SU-DHL-6 (cell line): ENCODE measurements around the gene ANXA8.
"Not testable (repeated sequence)": the region's sequence is repeated elsewhere in the genome, so short reads cannot be mapped to it uniquely, and the experiment has no call there.

Experiments used
- H2AFZ ChIP-seq: fragments of 200-600 bp; sonication (generic); 2 replicates; pipeline ENCODE4 v1.6.1; 2014; ENCODE audit warnings: low read depth, mild to moderate bottlenecking, moderate library complexity, mixed read lengths, antibody characterized with exemption, low read length; ENCODE audit not compliant: severe bottlenecking
- H3F3A ChIP-seq: fragments of 200-600 bp; shearing (Covaris generic); 2 replicates; pipeline ENCODE4 v1.6.0; 2016; ENCODE audit warnings: antibody characterized with exemption, mild to moderate bottlenecking; ENCODE audit not compliant: insufficient read depth
- H3K27ac ChIP-seq: fragments of 200-600 bp; sonication (generic); 2 replicates; pipeline ENCODE4 v1.5.1; 2016; ENCODE audit warnings: low read depth, mild to moderate bottlenecking, low read length, moderate library complexity, mixed read lengths
- H3K27me3 ChIP-seq: fragments of 200-600 bp; sonication (generic), shearing (Covaris generic); 2 replicates; pipeline ENCODE4 v1.6.0; 2014; ENCODE audit warnings: mild to moderate bottlenecking, low read length
- H3K36me3 ChIP-seq: fragments of 200-600 bp; sonication (generic); 2 replicates; pipeline ENCODE4 v1.6.1; 2014; ENCODE audit warnings: mild to moderate bottlenecking, low read length, mixed read lengths
- H3K4me2 ChIP-seq: fragments of 300-600, 200-600 bp; shearing (Covaris generic), sonication (generic); 2 replicates; pipeline ENCODE4 v1.6.0; 2014; ENCODE audit warnings: low read length, low read depth, mild to moderate bottlenecking; ENCODE audit not compliant: poor library complexity, severe bottlenecking
- H3K4me3 ChIP-seq: fragments of 200-600 bp; sonication (generic); 2 replicates; pipeline ENCODE4 v1.5.1; 2014; ENCODE audit warnings: antibody characterized with exemption, low read length, mild to moderate bottlenecking, mixed read lengths; ENCODE audit not compliant: insufficient read depth, poor library complexity, severe bottlenecking
- H3K79me2 ChIP-seq: fragments of 200-600 bp; sonication (generic); 2 replicates; pipeline ENCODE4 v1.6.1; 2014; ENCODE audit warnings: mild to moderate bottlenecking, low read length, moderate library complexity; ENCODE audit not compliant: insufficient read depth
- H3K9ac ChIP-seq: fragments of 200-600 bp; sonication (generic); 2 replicates; pipeline ENCODE4 v1.7.0; 2014; ENCODE audit warnings: mild to moderate bottlenecking, low read length
- H3K9me2 ChIP-seq: fragments of 200-600 bp; sonication (generic); replicated peaks from 2 replicates; pipeline ENCODE4 v1.6.1; 2014; ENCODE audit warnings: low read length; ENCODE audit not compliant: insufficient read depth
- H3K9me3 ChIP-seq: fragments of 200-600 bp; sonication (generic); 2 replicates; pipeline ENCODE4 v1.6.1; 2014; ENCODE audit warnings: low read length, mixed read lengths; ENCODE audit not compliant: insufficient read depth
- H4K20me1 ChIP-seq: fragments of 200-600 bp; sonication (generic); 2 replicates; pipeline ENCODE4 v1.6.1; 2014; ENCODE audit warnings: low read depth, mild to moderate bottlenecking, antibody characterized with exemption, low read length, moderate library complexity, mixed read lengths

Gene ANXA8

GRCh38 chr10:47472647-47473046 lies 11.3 kb downstream of the ANXA8 start:
- H3K27ac ChIP-seq = not testable (repeated sequence)

DNA sequence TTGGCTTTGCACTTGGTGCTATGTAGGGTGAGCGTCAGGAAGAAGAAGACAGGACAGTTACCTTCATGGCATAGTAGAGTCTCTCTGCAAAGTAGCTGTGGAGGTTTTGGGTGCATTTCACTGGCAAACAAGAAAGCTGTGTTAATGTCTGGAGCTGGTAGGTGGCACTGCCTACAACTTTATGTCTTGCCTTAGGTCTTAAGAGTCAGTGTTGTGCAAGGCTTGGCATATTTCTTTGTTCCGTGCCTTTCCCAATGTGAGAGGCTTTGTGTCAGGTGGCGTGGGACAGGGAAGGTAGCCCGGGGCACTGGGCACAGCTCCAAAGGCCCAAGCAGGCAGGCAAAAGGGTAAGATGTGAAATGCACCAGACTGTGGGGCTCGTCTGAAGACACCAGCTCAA lies 11.8 kb downstream of the ANXA8 start:
- not testable (repeated sequence) for H2AFZ ChIP-seq, H3K27me3 ChIP-seq, H4K20me1 ChIP-seq, H3K4me2 ChIP-seq, H3K9ac ChIP-seq, H3K9me3 ChIP-seq, H3K4me3 ChIP-seq, H3F3A ChIP-seq, H3K9me2 ChIP-seq, H3K27ac ChIP-seq, H3K36me3 ChIP-seq, H3K79me2 ChIP-seq

More at GRCh38 chr10:47472647-47473046, 11.3 kb downstream of the ANXA8 start:
- not testable (repeated sequence) for H3K9me2 ChIP-seq, H3K79me2 ChIP-seq, H4K20me1 ChIP-seq, H3K36me3 ChIP-seq, H3K9ac ChIP-seq, H3F3A ChIP-seq, H3K9me3 ChIP-seq, H3K27me3 ChIP-seq, H2AFZ ChIP-seq, H3K4me2 ChIP-seq, H3K4me3 ChIP-seq

DNA sequence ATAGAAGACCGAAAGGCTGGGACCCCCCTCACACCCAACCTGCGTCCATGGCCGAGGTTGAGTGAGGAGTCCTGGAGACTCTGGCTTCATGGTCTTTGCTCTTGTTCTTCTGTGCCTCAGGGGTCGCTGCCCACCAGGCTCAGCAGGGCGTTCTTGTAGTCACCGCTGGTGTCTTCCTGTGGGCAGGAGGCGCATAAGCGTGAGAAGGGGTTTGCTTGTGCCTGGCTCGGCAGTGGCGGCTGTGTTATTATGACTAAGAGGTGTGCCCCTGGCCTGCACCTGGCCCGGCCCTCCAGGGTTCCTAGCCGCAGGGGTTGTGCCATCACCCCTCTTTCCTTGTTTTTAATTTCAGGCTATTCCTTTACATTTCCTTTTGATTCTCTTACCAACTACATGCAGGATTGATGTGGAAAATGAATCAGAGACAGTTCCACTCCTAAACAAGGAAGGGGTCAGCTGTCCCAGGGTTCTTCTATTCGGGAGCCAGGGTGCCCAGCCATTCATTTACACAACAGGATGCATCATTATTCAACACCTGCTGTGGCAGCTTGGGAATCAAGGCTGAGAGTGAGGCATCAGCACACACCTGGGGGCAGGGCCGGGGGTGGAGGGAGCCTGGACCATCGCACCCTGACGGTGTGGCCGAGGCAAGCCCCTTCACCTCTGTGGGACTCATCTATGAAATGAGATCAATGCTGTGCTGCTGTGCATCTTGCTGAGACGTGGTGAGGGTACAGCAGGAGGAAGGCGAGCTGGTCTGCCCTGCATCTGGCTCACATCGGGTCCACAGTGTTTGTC lies 15.0 kb downstream of the ANXA8 start:
- H3K27ac ChIP-seq, H3K9ac ChIP-seq, H2AFZ ChIP-seq, H3K4me2 ChIP-seq, H3K27me3 ChIP-seq, H4K20me1 ChIP-seq, H3K9me3 ChIP-seq, H3F3A ChIP-seq, H3K9me2 ChIP-seq, H3K79me2 ChIP-seq, H3K4me3 ChIP-seq, H3K36me3 ChIP-seq: not testable (repeated sequence)

DNA sequence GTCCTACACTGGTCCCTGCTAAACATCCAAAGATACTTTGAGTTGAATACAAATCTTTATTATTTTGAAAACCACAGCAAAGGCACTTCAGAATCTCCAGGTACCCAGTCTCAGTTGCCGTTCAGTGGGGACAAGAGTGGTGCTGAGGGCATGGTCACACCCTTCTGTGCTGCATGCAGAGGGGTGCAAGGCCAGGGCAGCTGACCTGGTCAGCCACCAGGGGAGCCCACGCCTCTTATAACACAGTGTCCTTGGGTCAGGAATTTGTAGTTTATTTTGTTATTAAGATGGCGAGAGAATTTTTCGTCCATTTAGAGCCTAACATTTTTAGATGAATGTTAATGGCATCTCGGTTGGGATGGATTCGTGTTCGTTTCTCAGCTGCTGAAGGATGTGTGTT lies 16.0 kb downstream of the ANXA8 start:
- H3K79me2 ChIP-seq, H3K4me3 ChIP-seq, H3K9ac ChIP-seq, H4K20me1 ChIP-seq, H3K27ac ChIP-seq, H3F3A ChIP-seq, H3K9me2 ChIP-seq, H2AFZ ChIP-seq, H3K9me3 ChIP-seq, H3K4me2 ChIP-seq, H3K36me3 ChIP-seq, H3K27me3 ChIP-seq: not testable (repeated sequence)

DNA sequence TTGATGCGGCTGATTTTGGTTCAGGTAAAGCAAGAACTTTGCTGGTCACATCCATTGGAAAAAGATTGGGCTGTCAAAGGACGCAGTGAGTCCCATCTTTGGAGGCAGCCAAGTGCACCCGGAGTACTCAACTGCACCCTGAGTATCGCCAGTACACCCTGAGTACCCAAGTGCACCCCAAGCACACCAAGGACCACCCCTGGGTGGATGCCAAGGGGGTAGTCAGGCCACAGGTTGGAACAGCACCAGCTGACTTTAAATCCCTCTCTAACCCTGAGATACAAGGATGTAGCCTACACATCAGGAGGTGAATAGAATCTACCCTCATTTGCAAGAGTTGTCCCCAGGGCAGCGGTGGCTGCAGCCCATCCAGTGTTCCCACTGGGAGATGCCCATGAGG lies 16.5 kb downstream of the ANXA8 start:
- H3K9ac ChIP-seq = not testable (repeated sequence)

DNA sequence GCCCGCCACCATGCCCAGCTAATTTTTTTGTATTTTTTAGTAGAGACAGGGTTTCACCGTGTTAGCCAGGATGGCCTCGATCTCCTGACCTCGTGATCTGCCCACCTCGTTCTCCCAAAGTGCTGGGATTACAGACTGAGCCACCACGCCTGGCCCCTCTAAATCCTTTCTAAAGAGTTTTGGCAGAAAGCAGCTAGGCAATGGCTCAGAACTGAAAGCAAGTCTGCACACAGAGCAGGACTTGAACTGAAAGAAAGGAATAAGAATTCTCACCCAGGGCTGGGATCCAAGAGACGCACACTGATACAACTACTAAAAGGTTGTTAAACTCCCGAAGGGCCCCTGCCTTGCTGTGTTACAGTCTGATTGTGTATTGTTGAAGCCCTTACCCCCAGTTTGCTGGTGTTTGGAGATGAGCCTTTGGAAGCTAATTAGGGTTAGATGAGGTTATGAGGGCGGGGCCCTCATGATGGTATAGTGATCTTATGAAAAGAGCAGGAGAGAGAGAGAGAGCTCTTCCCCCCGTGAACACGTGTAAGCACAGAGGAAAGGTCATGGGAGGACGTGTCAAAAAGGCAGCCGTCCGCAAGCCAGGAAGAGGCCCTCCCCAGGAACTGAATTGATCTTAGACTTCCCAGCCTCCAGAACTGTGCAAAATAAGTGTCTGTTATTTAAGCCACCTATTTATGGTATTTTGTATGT lies 18.5 kb downstream of the ANXA8 start:
- H3K9me3 ChIP-seq, H3K27me3 ChIP-seq, H3K4me2 ChIP-seq, H2AFZ ChIP-seq, H3K4me3 ChIP-seq, H3K36me3 ChIP-seq, H3K9ac ChIP-seq, H3K9me2 ChIP-seq, H3K27ac ChIP-seq, H3F3A ChIP-seq, H3K79me2 ChIP-seq, H4K20me1 ChIP-seq: not testable (repeated sequence)

More for the DNA sequence above, 16.5 kb downstream of the ANXA8 start:
- not testable (repeated sequence) for H3K4me2 ChIP-seq, H3K4me3 ChIP-seq, H3K9me2 ChIP-seq, H3K9me3 ChIP-seq, H3K36me3 ChIP-seq, H3K79me2 ChIP-seq, H2AFZ ChIP-seq, H3K27me3 ChIP-seq, H3K27ac ChIP-seq, H4K20me1 ChIP-seq, H3F3A ChIP-seq

GRCh38 chr10:47462577-47463358 lies 21.1 kb downstream of the ANXA8 start:
- H3K36me3 ChIP-seq, H3K9me3 ChIP-seq, H3K27me3 ChIP-seq, H3K79me2 ChIP-seq, H3K4me3 ChIP-seq, H3K9ac ChIP-seq, H3K4me2 ChIP-seq, H4K20me1 ChIP-seq, H2AFZ ChIP-seq, H3K27ac ChIP-seq, H3F3A ChIP-seq, H3K9me2 ChIP-seq: not testable (repeated sequence)
